H1 (cell line): ENCODE data around the gene CTDNEP1. TPM values are rescaled to one million over a fixed set of nuclear protein-coding genes. Genes with fewer than 3 reads are reported as not detected.

Experiments
- ATF2 ChIP-seq: IDR thresholded peaks from 2 replicates; pipeline ENCODE4 v1.6.1; 2012; ENCODE audit warnings: low read length, inconsistent platforms
- CHD7 ChIP-seq: fragments of 300-600 bp; sonication (generic); IDR thresholded peaks from 2 replicates; pipeline ENCODE4 v1.7.1; 2012; ENCODE audit warnings: low read length, moderate library complexity, mild to moderate bottlenecking, inconsistent platforms; ENCODE audit not compliant: insufficient replicate concordance
- EP300 ChIP-seq, 2 experiments: IDR thresholded peaks; 1 replicate in 1 of 2; 2 replicates in 1 of 2; pipeline ENCODE4 v1.6.1; 2011 to 2012; ENCODE audit warnings: low read depth in 2 of 2, low read length in 2 of 2, mild to moderate bottlenecking in 2 of 2, borderline replicate concordance in 1 of 2, inconsistent platforms in 1 of 2, moderate library complexity in 1 of 2
- GABPA ChIP-seq: IDR thresholded peaks from 2 replicates; pipeline ENCODE4 v1.6.1; 2011; ENCODE audit warnings: mild to moderate bottlenecking, low read length, moderate library complexity, borderline replicate concordance; ENCODE audit not compliant: insufficient read depth
- HDAC2 ChIP-seq, 2 experiments: fragments of 300-600 bp in 1 of 2; sonication (generic) in 1 of 2; IDR thresholded peaks; 2 replicates each; pipeline ENCODE4 v1.6.1; 2011 to 2012; ENCODE audit warnings: low read depth in 2 of 2, low read length in 2 of 2, mild to moderate bottlenecking in 2 of 2, moderate library complexity in 2 of 2, borderline replicate concordance in 1 of 2, inconsistent platforms in 1 of 2
- HDAC6 ChIP-seq: IDR thresholded peaks from one replicate; pipeline ENCODE4 v1.7.1; 2012; ENCODE audit warnings: low read depth, mild to moderate bottlenecking, inconsistent platforms, low read length, moderate library complexity
- KDM1A ChIP-seq: fragments of 200-600, 300-600 bp; sonication (generic); IDR thresholded peaks from 2 replicates; pipeline ENCODE4 v1.7.1; 2016; ENCODE audit warnings: mild to moderate bottlenecking, low read length, borderline replicate concordance
- RFX5 ChIP-seq: IDR thresholded peaks from 2 replicates; pipeline ENCODE4 v1.6.1; 2011; ENCODE audit warnings: low read depth, low read length, improper control_type of control experiment, borderline replicate concordance
- SRF ChIP-seq: IDR thresholded peaks from 2 replicates; pipeline ENCODE4 v1.6.1; 2011; ENCODE audit warnings: mild to moderate bottlenecking, low read depth, low read length, moderate library complexity
- polyA plus RNA-seq, 7 experiments: library from polyadenylated mRNA; depleted of rRNA in 3 of 7; stranded (reverse) in 5 of 7; unstranded in 2 of 7; fragments of >200 nt in 5 of 7; fragments of 200-250 nt in 2 of 7; gene quantifications; 1 replicate in 5 of 7; 2 replicates in 1 of 7; 4 replicates in 1 of 7; pipeline versions ENCODE4 v1.2.1 to v1.2.3, GENCODE V29; 2011 to 2013; ENCODE audit warnings: missing spikeins in 2 of 7, mixed read lengths in 2 of 7
- total RNA-seq: library from RNA; stranded (reverse); fragmentation: NEBNext Ultra II Directional; extraction: Animal tissue kit (Norgen Biotek cat#: 25700); gene quantifications from 2 replicates; pipeline ENCODE4 v1.2.1, GENCODE V29; 2021

CTDNEP1 gene
- total and polyA plus RNA-seq, 2 of the 8 experiments (the other 6 are each of a cell fraction or from before 2014, with no cell fraction given), result 114 to 123 TPM

- no peak for TF ChIP-seq CHD7
- no peak for TF ChIP-seq RFX5
- no peak for TF ChIP-seq KDM1A
- TF ChIP-seq GABPA, result no peak
- TF ChIP-seq EP300 (IDR thresholded peaks at IDR 0.05; ENCODE audit: borderline replicate concordance in 1 of 2, low read depth in 2 of 2, low read length in 2 of 2), result no peak
- TF ChIP-seq HDAC2 (IDR thresholded peaks at IDR 0.05; ENCODE audit: borderline replicate concordance in 1 of 2, low read depth in 2 of 2, low read length in 2 of 2), result no peak
- TF ChIP-seq SRF, result no peak
- TF ChIP-seq ATF2, result no peak
- no peak for TF ChIP-seq HDAC6
Observed at GRCh38 chr17:7224110-7224509, 27.4 kb downstream of the CTDNEP1 start (continued).
